Epidermal melanocyte (primary cell): ENCODE measurements around the gene JARID2.

Experiments
- DNase-seq: peaks from one replicate; pipeline ENCODE4 v3.0.0; 2011; ENCODE audit warnings: low spot score; ENCODE audit not compliant: insufficient read length

JARID2 gene

GRCh38 chr6:15331629-15332251 lies 85.9 kb downstream of the JARID2 start:
- no peak for DNase-seq

GRCh38 chr6:15332446-15332845 lies 86.6 kb downstream of the JARID2 start:
- no peak for DNase-seq

DNA sequence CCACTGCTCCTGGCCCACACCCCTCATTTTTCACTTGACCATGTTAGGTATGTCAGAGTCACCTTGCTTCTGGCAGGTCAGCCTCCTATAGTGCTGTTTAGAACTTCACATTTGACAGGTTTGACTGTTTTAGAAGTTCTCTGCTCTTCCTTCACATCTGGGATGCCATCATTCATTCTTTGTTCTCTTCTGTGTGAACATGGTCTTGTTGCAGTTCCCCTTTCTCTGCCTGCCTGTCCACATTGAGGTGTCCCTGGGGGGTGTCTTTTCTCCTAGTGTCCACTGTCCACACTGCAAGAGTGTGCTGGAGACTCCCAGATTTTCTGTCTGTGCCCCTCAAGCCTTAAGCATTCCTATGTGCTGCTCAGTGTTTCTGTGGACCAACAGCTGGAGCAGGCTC lies 89.5 kb downstream of the JARID2 start:
- no peak for DNase-seq

DNA sequence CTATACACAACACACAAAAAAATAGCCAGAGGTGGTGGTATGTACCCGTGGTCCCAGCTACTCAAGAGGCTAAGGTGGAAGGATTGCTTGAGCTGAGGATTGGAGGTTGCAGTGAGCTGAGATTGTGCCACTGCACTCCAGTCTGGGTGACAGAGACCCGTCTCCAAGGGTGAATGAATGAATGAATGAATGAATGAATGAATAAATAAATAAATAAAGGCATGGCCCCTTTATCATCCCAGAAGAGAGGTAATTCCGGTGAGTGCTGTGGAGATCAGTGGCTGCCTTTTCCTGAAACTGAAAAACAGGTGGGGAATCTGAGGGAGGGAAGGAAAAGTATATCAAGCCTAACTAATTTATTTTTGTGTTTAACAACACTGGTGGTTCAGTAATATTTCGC lies 90.0 kb downstream of the JARID2 start:
- no peak for DNase-seq

GRCh38 chr6:15336900-15337560 lies 91.2 kb downstream of the JARID2 start:
- no peak for DNase-seq

- no peak for DNase-seq
Observed at GRCh38 chr6:15337582-15337981, 91.7 kb downstream of the JARID2 start.

DNA sequence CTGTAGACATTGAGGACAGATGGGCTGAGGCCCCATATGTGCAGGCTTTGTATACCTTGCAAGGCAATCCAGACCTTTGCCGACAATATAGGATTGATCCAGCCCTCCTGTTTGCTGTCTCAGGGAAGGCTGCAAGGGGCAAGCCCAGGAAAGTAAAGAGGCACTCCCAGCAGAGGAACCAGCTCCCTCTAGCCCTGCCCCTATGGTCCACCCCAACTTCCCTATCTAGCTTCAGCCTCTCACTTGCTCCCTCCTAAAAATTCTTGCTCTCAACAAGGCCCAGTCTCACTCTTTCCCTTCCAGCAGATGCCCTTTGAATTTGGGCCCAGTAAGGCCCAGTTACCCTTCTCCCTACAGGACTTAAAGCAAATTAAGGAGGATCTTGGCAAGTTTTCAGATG lies 92.6 kb downstream of the JARID2 start:
- no peak for DNase-seq

DNA sequence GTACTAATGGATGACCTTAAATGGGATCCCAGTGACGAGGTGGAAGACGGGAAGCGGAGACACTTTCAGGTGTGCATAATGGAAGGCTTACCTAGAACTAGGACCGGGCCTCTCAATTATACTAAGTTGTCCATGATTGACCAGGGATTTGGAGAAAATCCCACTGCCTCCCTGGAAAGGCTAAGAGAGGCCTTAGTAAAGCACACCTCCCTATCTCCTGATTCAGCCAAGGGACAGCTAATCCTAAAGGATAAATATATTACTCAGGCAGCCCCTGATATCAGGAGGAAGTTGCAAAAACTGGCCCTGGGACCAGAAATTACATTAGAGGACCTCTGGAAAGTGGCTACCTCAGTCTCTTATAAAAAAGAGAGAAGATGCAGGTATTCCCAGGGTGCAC lies 93.2 kb downstream of the JARID2 start:
- no peak for DNase-seq

GRCh38 chr6:15340105-15340601 lies 94.3 kb downstream of the JARID2 start:
- DNase-seq, result no peak

GRCh38 chr6:15340775-15341174 lies 94.9 kb downstream of the JARID2 start:
- DNase-seq, result no peak

GRCh38 chr6:15341311-15342001 lies 95.6 kb downstream of the JARID2 start:
- DNase-seq, result no peak

DNA sequence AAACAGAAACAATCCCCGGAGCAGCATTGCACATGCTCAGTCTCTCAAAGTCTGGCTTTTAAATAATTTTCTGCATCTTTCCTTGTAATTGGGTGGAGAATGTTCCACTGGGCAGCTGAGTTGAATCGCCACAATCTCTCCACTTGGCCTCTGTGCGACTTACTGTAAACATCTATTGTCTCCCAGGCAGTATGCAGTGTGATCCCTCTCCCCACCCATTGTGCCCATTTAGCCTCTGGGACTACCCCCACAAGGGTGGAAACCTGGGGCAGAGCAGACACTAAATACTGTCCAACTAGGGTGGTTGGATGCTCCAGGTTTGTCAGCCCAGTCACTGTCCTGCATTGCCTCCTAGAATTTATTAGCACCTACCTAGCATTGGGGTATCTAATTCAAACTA lies 96.2 kb downstream of the JARID2 start:
- DNase-seq, result no peak

DNA sequence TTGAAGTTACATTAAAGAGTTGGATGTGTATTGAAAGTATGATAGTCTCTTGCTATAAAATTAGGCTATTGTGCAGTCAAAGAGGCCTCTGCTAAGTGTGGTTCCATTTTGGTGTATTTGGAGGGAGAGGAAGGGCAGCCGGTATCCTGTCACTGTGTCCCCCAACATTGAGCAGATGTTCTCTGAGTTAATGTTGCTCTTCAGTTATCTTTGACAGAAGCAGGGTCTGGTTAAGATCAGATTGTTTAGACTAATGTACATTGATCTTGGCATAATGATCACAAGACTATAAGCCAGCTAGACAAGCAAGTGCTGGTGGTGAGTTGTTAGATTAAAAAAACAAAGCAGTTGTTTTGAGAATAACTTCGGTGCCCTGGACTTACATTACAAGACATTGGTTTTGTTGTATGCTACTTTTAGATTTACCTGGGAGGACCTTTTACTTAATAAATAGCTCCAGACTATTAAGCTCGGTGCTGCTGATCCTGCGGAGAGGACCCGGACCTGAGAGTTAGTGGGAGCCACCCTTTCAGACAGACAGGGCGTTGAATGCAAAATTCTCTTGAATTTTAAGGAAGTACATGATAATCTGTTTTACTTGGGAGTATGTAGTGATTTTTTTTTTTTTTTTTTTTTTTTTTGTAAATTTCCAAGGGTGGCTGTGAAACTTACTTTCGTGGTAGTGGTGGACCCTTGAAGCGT lies 97.8 kb downstream of the JARID2 start:
- DNase-seq, result no peak

GRCh38 chr6:15344192-15344519 lies 98.3 kb downstream of the JARID2 start:
- no peak for DNase-seq

DNA sequence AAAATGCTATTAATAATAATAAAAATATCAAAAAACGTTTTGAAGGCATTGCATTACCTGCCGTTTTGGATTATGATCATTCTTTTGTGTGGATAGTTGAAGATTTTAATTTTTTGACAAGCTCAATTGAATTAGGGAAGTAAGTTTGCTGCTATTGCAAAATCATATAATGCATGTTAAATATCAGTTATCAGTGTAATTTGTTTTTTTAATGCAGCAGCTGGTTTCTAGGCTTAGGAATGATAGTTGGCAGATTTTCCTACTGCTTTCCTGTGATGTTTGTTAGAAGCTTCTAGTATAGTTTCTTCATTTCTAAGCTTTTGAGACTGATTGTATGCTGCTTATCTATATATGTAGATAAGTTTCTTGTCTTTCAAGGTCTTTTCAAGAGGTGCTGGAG lies 99.0 kb downstream of the JARID2 start:
- DNase-seq, result no peak

DNA sequence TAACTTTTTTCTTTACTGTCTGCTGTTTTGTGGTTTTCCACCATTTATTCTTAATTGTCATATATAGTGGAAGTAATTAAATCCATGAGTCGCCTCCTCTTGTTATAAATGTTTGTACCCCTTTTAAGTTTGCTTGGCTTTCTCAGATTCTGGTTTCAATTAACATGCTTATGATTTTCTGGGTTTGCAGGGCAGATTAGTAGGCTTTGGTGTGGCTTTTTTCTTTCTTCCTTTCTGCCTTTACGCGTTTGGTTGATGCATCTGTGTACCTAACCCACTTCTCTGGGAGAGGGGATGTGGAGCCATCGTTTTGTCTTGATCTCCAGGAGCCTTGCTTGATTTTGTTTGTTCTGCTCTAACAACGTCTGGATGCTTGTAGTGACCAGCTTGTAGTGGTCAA lies 100.4 kb downstream of the JARID2 start:
- DNase-seq, result no peak

- DNase-seq, result no peak
Observed at GRCh38 chr6:15348528-15348927, 102.7 kb downstream of the JARID2 start.

GRCh38 chr6:15349379-15349778 lies 103.5 kb downstream of the JARID2 start:
- no peak for DNase-seq

GRCh38 chr6:15350386-15351083 lies 104.7 kb downstream of the JARID2 start:
- no peak for DNase-seq

DNA sequence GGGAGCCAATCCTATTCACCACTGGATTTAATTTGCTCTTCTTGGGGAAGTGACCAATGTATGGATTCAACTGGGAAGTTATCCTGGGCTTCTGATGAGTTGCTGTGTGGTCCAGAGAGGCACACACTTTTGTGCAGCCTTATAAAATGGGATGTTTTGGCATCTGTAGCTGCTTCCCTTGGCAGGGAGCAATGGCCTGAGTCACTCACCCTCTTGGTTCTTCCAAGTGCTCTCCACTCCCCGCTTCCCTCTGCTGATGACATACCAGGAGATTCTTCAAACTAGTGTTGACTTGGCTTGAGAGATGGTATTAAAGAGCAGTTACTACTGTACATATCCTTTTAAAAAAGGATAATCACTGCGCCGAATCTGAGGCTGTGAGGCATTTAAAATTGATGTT lies 105.8 kb downstream of the JARID2 start:
- DNase-seq, result no peak

DNA sequence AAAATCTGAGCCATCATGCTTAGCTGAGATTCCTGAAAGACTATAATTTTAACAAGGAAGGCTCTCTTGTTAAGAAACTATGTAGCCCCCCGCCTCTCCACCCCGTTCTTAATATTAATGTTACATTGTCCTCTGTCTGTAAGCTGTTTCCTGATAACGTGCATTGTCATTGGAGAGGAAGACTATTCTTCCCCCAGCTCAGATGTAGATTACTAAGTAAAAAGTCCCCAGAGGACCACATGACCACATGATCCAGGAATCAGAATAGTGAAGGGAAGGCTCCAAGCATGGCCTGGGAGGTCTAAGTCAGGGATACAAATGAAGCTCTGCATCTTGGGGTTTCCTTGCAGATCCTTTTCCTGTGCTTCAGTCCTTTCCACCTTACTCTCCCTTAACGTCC lies 106.4 kb downstream of the JARID2 start:
- no peak for DNase-seq

- DNase-seq, result no peak
Observed at GRCh38 chr6:15352845-15353244, 107.0 kb downstream of the JARID2 start.
